SH-SY5Y (cell line): ENCODE data around the gene BARX1.

Experiments
- GATA2 ChIP-seq: IDR thresholded peaks from 2 replicates; pipeline ENCODE4 v1.6.1; 2011; ENCODE audit warnings: mild to moderate bottlenecking, low read depth, low read length
- GATA3 ChIP-seq: IDR thresholded peaks from 2 replicates; pipeline ENCODE4 v1.6.1; 2011; ENCODE audit warnings: low read depth, mild to moderate bottlenecking, low read length, moderate library complexity

GRCh38 chr9:93992830-93993229 lies 37.7 kb upstream of the BARX1 start:
- TF ChIP-seq GATA2 (no peak), GATA3 (no peak)
